Measurements from ENCODE around the gene SYNGR2.

The SYNGR2 gene

DNA sequence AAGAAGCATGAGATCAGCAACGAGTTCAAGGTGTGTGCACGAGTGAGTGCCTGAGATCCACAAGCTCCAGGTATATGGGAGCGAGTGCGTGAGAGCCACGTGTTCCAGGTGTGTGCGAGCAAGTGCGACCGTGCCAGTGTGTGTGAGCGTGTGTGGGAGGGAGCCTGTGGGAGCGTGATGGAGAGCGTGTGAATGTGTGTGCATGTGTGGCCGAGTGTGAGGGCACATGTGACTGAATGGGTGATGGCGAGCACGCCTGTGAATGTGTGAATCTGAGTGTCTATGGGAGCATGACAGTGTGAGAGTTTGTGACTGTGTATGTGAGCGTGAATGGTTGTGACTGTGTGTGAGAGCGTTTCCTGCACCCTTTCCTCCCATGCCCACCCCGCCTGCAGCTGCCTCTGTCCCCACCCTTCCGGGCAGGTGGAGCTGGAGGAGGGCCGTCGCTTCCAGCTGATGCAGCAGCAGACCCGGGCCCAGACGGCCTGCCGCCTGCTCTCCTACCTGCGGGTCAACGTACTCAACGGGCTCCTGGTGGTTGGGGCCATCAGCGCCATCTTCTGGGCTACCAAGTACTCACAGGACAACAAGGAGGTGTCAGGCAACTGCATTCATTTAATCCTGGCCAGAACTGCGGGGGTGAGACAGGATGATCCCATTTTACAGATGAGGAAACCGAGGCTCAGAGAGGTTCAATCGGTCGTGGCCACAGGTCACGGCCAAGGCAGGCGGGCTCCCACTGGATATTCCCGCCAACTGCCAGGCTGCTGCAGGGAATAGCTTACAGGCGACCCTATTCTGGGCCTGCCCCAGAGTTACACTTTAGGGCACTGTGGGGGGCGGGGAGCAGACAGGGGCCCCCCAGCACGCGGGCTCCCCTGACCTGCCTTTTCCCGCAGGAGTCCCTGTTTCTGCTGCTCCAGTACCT lies 34.1 kb upstream of the SYNGR2 start:
- H3K36me3 ChIP-seq (ENCODE audit: insufficient read depth), result no peaks in the 10 kb centered on the region; the same call in 1 of the 2 replicates
- no peak overlapping the region for H3K4me2 ChIP-seq
- H4K20me1 ChIP-seq (ENCODE audit: insufficient read depth), result no peaks in the 10 kb centered on the region
- no peak overlapping the region for H2AFZ ChIP-seq (ENCODE audit: low read depth)
- H3K4me1 ChIP-seq (ENCODE audit: low read depth, poor library complexity, severe bottlenecking), result peaks cover 51% of the 10 kb centered on the region
- H3K79me2 ChIP-seq (ENCODE audit: insufficient read depth, low read depth), result peaks cover 24% of the 10 kb centered on the region
- H3K27me3 ChIP-seq (ENCODE audit: insufficient read depth, low read depth), result no peaks in the 10 kb centered on the region
- no peak overlapping the region for H3K4me3 ChIP-seq (IDR thresholded peaks at IDR 0.05; ENCODE audit: insufficient read depth, low read depth, low read length)
- peak; percentile 61 for TF ChIP-seq CTCF (conservative IDR thresholded peaks at IDR 0.05; ENCODE audit: low read depth, low read length)
- H3K27ac ChIP-seq, result no peak overlapping the region
- no peak overlapping the region for H3K9ac ChIP-seq

- peaks cover 24% of the 10 kb centered on the region for H3K79me2 ChIP-seq (ENCODE audit: insufficient read depth, low read depth)
- no peak overlapping the region for H3K27ac ChIP-seq
- peaks cover 50% of the 10 kb centered on the region for H3K4me1 ChIP-seq (ENCODE audit: low read depth, poor library complexity, severe bottlenecking)
- H3K4me2 ChIP-seq, result no peak overlapping the region
- no peak for TF ChIP-seq CTCF (conservative IDR thresholded peaks at IDR 0.05; ENCODE audit: low read depth, low read length)
- H3K27me3 ChIP-seq (ENCODE audit: insufficient read depth, low read depth), result no peaks in the 10 kb centered on the region
- no peak overlapping the region for H3K9ac ChIP-seq
- no peak overlapping the region for H2AFZ ChIP-seq (ENCODE audit: low read depth)
- H4K20me1 ChIP-seq (ENCODE audit: insufficient read depth), result no peaks in the 10 kb centered on the region
- no peak overlapping the region for H3K4me3 ChIP-seq (IDR thresholded peaks at IDR 0.05; ENCODE audit: insufficient read depth, low read depth, low read length)
- no peaks in the 10 kb centered on the region; the same call in 1 of the 2 replicates for H3K36me3 ChIP-seq (ENCODE audit: insufficient read depth)
Measured at GRCh38 chr17:78134899-78135385, 33.4 kb upstream of the SYNGR2 start.

DNA sequence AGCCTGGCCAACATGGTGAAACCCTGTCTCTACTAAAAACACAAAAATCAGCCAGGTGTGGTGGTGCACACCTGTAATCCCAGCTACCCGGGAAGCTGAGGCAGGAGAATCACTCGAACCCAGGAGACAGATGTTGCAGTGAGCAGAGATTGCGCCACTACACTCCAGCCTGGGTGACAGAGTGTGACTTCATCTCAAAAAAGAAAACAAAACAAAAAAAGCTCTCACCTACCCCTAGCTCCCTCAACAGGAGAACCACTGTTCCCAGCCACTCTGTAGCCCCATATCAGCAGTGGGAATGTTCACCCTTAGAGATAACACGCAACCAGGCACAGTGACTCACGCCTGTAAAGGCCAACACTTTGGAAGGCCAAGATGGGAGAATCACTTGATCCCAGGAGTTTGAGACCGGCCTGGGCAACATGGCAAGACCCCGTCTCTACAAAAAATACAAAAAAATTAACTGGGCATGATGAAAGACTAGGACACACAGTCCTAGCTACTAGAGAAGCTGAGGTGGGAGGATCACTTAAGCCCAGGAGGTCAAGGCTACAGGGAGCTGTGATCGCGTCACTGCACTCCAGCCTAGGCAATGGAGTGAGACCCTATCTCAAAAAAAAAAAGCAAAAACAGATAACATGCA lies 32.4 kb upstream of the SYNGR2 start:
- Histone ChIP-seq H3K27ac (no peak overlapping the region), H3K36me3 (ENCODE audit: insufficient read depth) (no peaks in the 10 kb centered on the region; the same call in 1 of the 2 replicates), H3K79me2 (ENCODE audit: insufficient read depth, low read depth) (peaks cover 17% of the 10 kb centered on the region), H3K4me2 (no peak overlapping the region), H3K4me3 (IDR thresholded peaks at IDR 0.05; ENCODE audit: insufficient read depth, low read depth, low read length) (no peak overlapping the region), H4K20me1 (ENCODE audit: insufficient read depth) (no peaks in the 10 kb centered on the region), H3K4me1 (ENCODE audit: low read depth, poor library complexity, severe bottlenecking) (peaks cover 47% of the 10 kb centered on the region), H2AFZ (ENCODE audit: low read depth) (no peak overlapping the region), H3K9ac (no peak overlapping the region), H3K27me3 (ENCODE audit: insufficient read depth, low read depth) (no peaks in the 10 kb centered on the region)
- no peak for TF ChIP-seq CTCF (conservative IDR thresholded peaks at IDR 0.05; ENCODE audit: low read depth, low read length)

GRCh38 chr17:78137392-78138203 lies 30.8 kb upstream of the SYNGR2 start:
- H3K9ac ChIP-seq, result no peak overlapping the region
- no peaks in the 10 kb centered on the region; the same call in 1 of the 2 replicates for H3K36me3 ChIP-seq (ENCODE audit: insufficient read depth)
- no peak overlapping the region for H3K27ac ChIP-seq
- H4K20me1 ChIP-seq (ENCODE audit: insufficient read depth), result no peaks in the 10 kb centered on the region
- peak; percentile 86 for TF ChIP-seq CTCF (conservative IDR thresholded peaks at IDR 0.05; ENCODE audit: low read depth, low read length)
- peak overlapping the region; percentile 13; the same call in 1 of the 2 replicates for H3K4me2 ChIP-seq
- H2AFZ ChIP-seq (ENCODE audit: low read depth), result no peak overlapping the region
- H3K79me2 ChIP-seq (ENCODE audit: insufficient read depth, low read depth), result peaks cover 7% of the 10 kb centered on the region
- no peaks in the 10 kb centered on the region for H3K27me3 ChIP-seq (ENCODE audit: insufficient read depth, low read depth)
- H3K4me3 ChIP-seq (IDR thresholded peaks at IDR 0.05; ENCODE audit: insufficient read depth, low read depth, low read length), result no peak overlapping the region
- peaks cover 55% of the 10 kb centered on the region for H3K4me1 ChIP-seq (ENCODE audit: low read depth, poor library complexity, severe bottlenecking)
